HFFc6 (cell line): Measurements from ENCODE around the gene ALDH3B1. TPM values are rescaled to one million over a fixed set of nuclear protein-coding genes. Genes with fewer than 3 reads are reported as not detected.

ENCODE experiments used
- DNase-seq: peaks from one replicate; pipeline ENCODE4 v3.0.0-alpha.2; 2018
- H3K27ac Mint-ChIP-seq: 2 replicates; pipeline ENCODE4 v1.8.0; 2020; ENCODE audit warnings: mild to moderate bottlenecking, mixed read lengths
- H3K27me3 Mint-ChIP-seq: 2 replicates; pipeline ENCODE4 v1.8.0; 2021; ENCODE audit warnings: mild to moderate bottlenecking, moderate library complexity, mixed read lengths; ENCODE audit not compliant: insufficient read depth
- H3K36me3 Mint-ChIP-seq: 2 replicates; pipeline ENCODE4 v1.8.0; 2021; ENCODE audit warnings: low read depth, mixed read lengths
- H3K4me1 Mint-ChIP-seq: 2 replicates; pipeline ENCODE4 v1.8.0; 2020; ENCODE audit warnings: low read depth, mixed read lengths
- H3K4me3 Mint-ChIP-seq: 2 replicates; pipeline ENCODE4 v1.8.0; 2020; ENCODE audit warnings: mild to moderate bottlenecking, moderate library complexity, mixed read lengths
- H3K9me3 Mint-ChIP-seq: 2 replicates; pipeline ENCODE4 v1.8.0; 2020; ENCODE audit warnings: mild to moderate bottlenecking, mixed read lengths
- total RNA-seq, 6 experiments: library from RNA; stranded (reverse); fragmentation: NEBNext Ultra II Directional; extraction: Animal tissue kit (Norgen Biotek cat#: 25700); gene quantifications; 2 replicates in 1 of 6; 3 replicates in 5 of 6; pipeline ENCODE4 v1.2.3, GENCODE V29; 2021
- TF ChIP-seq, protein P1 (sequence below): fragments of 200-600 bp; sonication (generic); IDR thresholded peaks from 2 replicates; pipeline ENCODE4 v1.5.0; 2021; ENCODE audit warnings: antibody characterized with exemption, mild to moderate bottlenecking

Gene ALDH3B1
- total RNA-seq, 6 experiments from 2014 or later: 29.5 to 47.4 (median 43.4) TPM

DNA sequence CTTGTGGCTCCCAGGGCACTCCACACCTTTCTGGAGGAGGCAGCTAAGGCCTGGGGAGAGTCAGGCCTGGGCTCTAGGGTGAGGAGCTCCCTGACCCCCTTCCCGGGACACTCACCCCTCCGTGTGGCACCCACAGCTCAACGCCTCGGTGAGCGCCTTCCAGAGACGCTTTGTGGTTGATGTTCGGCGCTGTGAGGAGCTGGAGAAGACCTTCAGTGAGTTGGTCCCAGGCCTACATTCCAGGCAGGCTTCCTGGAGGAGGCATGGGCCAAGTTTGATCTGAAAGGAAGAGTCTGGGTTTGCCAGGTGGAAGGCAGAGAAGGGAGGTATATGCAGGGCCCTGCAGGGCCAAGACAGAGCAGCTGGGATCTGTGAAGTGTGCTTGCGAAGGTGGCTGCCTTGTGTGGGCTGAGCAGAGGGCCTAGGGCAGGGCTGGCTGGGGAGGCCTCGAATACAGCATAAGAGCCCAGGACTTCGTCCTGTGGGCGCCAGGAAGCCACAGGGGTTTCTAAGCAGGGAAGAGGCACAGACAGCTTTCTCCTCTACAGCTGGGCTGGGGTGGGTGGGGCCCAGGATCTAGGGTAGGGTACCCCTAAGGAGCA, 31.6 kb downstream of the ALDH3B1 start:
- Mint-ChIP-seq H3K27me3 (peaks cover 3% of the 10 kb centered on the region; the same call in 1 of the 2 replicates), H3K4me3 (peak overlapping the region; percentile 47), H3K27ac (peak overlapping the region; percentile 69), H3K36me3 (no peaks in the 10 kb centered on the region), H3K4me1 (peaks cover 12% of the 10 kb centered on the region), H3K9me3 (no peaks in the 10 kb centered on the region)
- TF ChIP-seq, protein P1, sequence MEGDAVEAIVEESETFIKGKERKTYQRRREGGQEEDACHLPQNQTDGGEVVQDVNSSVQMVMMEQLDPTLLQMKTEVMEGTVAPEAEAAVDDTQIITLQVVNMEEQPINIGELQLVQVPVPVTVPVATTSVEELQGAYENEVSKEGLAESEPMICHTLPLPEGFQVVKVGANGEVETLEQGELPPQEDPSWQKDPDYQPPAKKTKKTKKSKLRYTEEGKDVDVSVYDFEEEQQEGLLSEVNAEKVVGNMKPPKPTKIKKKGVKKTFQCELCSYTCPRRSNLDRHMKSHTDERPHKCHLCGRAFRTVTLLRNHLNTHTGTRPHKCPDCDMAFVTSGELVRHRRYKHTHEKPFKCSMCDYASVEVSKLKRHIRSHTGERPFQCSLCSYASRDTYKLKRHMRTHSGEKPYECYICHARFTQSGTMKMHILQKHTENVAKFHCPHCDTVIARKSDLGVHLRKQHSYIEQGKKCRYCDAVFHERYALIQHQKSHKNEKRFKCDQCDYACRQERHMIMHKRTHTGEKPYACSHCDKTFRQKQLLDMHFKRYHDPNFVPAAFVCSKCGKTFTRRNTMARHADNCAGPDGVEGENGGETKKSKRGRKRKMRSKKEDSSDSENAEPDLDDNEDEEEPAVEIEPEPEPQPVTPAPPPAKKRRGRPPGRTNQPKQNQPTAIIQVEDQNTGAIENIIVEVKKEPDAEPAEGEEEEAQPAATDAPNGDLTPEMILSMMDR: no peak
- DNase-seq: no peak

DNA sequence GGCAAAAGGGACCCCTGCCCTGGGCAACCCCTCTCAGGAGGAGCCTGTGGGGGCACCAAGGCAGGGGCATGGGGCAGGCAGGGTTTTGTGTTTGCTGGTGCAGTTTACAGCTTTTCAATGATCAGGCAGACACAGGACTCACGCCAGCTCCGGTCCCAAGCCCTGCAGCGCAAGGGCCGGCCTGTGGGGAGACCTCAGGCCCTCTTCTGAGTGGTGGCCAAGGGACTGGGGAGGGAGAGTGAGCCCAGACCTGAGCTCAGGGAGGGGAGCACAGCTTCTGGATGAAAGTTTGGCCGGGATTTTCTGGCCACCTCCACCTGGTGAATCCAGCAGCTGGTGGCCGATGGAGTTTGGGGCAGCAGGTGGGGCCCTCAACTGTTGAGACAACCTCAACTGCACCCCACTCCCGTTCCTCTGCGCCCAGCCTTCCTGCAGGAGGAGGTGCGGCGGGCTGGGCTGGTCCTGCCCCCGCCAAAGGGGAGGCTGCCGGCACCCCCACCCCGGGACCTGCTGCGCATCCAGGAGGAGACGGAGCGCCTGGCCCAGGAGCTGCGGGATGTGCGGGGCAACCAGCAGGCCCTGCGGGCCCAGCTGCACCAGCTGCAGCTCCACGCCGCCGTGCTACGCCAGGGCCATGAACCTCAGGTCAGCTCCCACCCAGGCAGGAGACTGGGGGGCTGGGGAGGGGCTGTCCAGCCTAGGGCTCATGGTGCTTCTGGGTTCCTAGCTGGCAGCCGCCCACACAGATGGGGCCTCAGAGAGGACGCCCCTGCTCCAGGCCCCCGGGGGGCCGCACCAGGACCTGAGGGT, 32.3 kb downstream of the ALDH3B1 start:
- peaks cover 12% of the 10 kb centered on the region for H3K4me1 Mint-ChIP-seq
- no peaks in the 10 kb centered on the region for H3K9me3 Mint-ChIP-seq
- no peaks in the 10 kb centered on the region for H3K36me3 Mint-ChIP-seq
- H3K27ac Mint-ChIP-seq: peak overlapping the region; percentile 62; the same call in 1 of the 2 replicates
- H3K27me3 Mint-ChIP-seq: peaks cover 3% of the 10 kb centered on the region; the same call in 1 of the 2 replicates
- TF ChIP-seq, protein P1: no peak
- DNase-seq: no peak
- no peak overlapping the region for H3K4me3 Mint-ChIP-seq

DNA sequence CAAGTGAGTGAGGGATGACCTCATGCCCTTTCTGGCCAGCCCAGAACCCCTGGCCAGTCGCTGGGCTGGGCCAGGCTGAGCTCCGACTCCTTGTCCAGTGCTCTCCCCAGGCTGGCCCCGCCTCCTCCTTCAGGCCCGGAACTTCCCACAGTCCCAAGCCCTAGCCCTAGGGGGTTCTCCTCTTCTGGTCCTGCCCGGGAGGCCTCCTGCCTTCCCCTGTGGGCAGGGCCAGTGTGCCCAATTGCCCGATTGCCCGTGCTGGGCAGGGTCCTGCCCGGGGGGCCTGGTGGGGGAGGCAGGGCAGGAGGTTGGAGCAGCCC, 32.9 kb downstream of the ALDH3B1 start:
- H3K9me3 Mint-ChIP-seq: no peaks in the 10 kb centered on the region
- no peak overlapping the region for H3K4me3 Mint-ChIP-seq
- H3K27me3 Mint-ChIP-seq: peaks cover 3% of the 10 kb centered on the region; the same call in 1 of the 2 replicates
- no peak for DNase-seq
- H3K27ac Mint-ChIP-seq: peak overlapping the region; percentile 31; the same call in 1 of the 2 replicates
- TF ChIP-seq, protein P1: no peak
- peaks cover 12% of the 10 kb centered on the region for H3K4me1 Mint-ChIP-seq
- H3K36me3 Mint-ChIP-seq: no peaks in the 10 kb centered on the region

DNA sequence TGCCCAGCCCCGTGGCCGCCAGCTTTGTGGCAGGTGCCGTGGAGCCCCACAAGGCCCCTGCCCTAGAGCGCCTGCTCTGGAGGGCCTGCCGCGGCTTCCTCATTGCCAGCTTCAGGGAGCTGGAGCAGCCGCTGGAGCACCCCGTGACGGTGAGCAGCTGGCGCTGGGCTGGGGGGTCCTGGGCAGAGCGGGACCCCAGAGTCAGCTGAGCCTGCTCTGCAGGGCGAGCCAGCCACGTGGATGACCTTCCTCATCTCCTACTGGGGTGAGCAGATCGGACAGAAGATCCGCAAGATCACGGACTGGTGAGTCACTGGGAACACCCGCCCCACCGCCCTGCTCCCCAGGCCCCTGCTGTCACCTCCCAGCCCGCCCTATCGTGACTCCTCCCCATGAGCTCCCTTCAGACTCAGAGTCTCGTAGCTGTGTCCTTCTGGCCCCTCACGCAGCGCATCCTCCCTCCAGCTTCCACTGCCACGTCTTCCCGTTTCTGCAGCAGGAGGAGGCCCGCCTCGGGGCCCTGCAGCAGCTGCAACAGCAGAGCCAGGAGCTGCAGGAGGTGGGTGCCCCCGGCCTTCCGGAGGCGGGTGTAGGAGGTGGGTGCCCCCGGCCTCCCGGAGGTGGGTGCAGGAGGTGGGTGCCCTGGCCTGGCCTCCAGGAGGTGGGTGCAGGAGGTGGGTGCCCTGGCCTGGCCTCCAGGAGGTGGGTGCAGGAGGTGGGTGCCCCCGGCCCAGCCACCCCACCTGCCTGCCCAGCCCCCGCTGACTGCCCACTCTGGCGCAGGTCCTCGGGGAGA, 33.4 kb downstream of the ALDH3B1 start:
- H3K27ac Mint-ChIP-seq: peak overlapping the region; percentile 57
- peak overlapping the region; percentile 39; the same call in 1 of the 2 replicates for H3K4me3 Mint-ChIP-seq

More for the DNA sequence above, 33.4 kb downstream of the ALDH3B1 start:
- peak; percentile 77 for DNase-seq
- peaks cover 3% of the 10 kb centered on the region; the same call in 1 of the 2 replicates for H3K27me3 Mint-ChIP-seq
- no peaks in the 10 kb centered on the region for H3K36me3 Mint-ChIP-seq
- TF ChIP-seq, protein P1: no peak
- H3K9me3 Mint-ChIP-seq: no peaks in the 10 kb centered on the region
- H3K4me1 Mint-ChIP-seq: peaks cover 12% of the 10 kb centered on the region
